GM23338 (cell line): ENCODE measurements around the gene NID2. TPM values are rescaled to one million over a fixed set of nuclear protein-coding genes. Genes with fewer than 3 reads are reported as not detected.

ENCODE experiments used
- ATAC-seq: fragments of 200-7000 bp; cut with Tn5 transposase; 3 replicates; pipeline ENCODE4 v1.9.1; 2020
- DNase-seq: peaks from one replicate; pipeline ENCODE4 v3.0.0-alpha.2; 2015; ENCODE audit warnings: low spot score
- H2AFZ ChIP-seq: fragments of 200-600 bp; sonication (generic); 2 replicates; pipeline ENCODE4 v1.8.0; 2016; ENCODE audit warnings: antibody characterized with exemption, mild to moderate bottlenecking, moderate library complexity
- H3F3A ChIP-seq: fragments of 200-600 bp; sonication (generic); replicated peaks from 2 replicates; pipeline ENCODE4 v1.8.0; 2017; ENCODE audit warnings: antibody characterized with exemption, mixed run types, low read depth
- H3K27ac ChIP-seq: fragments of 200-600 bp; sonication (generic); 2 replicates; pipeline ENCODE4 v1.6.1; 2016; ENCODE audit warnings: low read depth
- H3K27me3 ChIP-seq: fragments of 200-600 bp; sonication (generic); 2 replicates; pipeline ENCODE4 v1.8.0; 2016; ENCODE audit warnings: mild to moderate bottlenecking, mixed run types, moderate library complexity; ENCODE audit not compliant: insufficient read depth
- H3K36me3 ChIP-seq: fragments of 200-600 bp; sonication (generic); 2 replicates; pipeline ENCODE4 v1.8.0; 2016; ENCODE audit warnings: mild to moderate bottlenecking; ENCODE audit not compliant: insufficient read depth
- H3K4me1 ChIP-seq: fragments of 200-600 bp; sonication (generic); 2 replicates; pipeline ENCODE4 v1.8.0; 2016; ENCODE audit warnings: mild to moderate bottlenecking, moderate library complexity; ENCODE audit not compliant: insufficient read depth
- H3K4me2 ChIP-seq: fragments of 200-600 bp; sonication (generic); 2 replicates; pipeline ENCODE4 v1.7.1; 2017; ENCODE audit warnings: mixed run types
- H3K4me3 ChIP-seq: fragments of 200-600 bp; sonication (generic); 2 replicates; pipeline ENCODE4 v1.6.1; 2016; ENCODE audit warnings: mixed run types
- H3K79me2 ChIP-seq: fragments of 200-600 bp; sonication (generic); replicated peaks from 2 replicates; pipeline ENCODE4 v1.8.0; 2017; ENCODE audit warnings: mild to moderate bottlenecking; ENCODE audit not compliant: insufficient read depth
- H3K9me2 ChIP-seq: fragments of 200-600 bp; sonication (generic); 2 replicates; pipeline ENCODE4 v1.8.0; 2017; ENCODE audit not compliant: insufficient read depth
- H4K20me1 ChIP-seq: fragments of 200-600 bp; sonication (generic); replicated peaks from 2 replicates; pipeline ENCODE4 v1.8.0; 2017; ENCODE audit warnings: mild to moderate bottlenecking; ENCODE audit not compliant: insufficient read depth
- H3K27ac Mint-ChIP-seq: 2 replicates; pipeline ENCODE4 v1.8.0; 2020; ENCODE audit warnings: inconsistent platforms, mild to moderate bottlenecking, moderate library complexity, mixed read lengths
- H3K27me3 Mint-ChIP-seq: 3 replicates; pipeline ENCODE4 v1.8.0; 2022; ENCODE audit warnings: low read depth, mild to moderate bottlenecking, moderate library complexity, mixed read lengths, inconsistent platforms; ENCODE audit not compliant: insufficient read depth, poor library complexity
- H3K36me3 Mint-ChIP-seq: 3 replicates; pipeline ENCODE4 v1.8.0; 2021; ENCODE audit warnings: low read depth, mild to moderate bottlenecking, inconsistent platforms, moderate library complexity, mixed read lengths
- H3K4me1 Mint-ChIP-seq: 3 replicates; pipeline ENCODE4 v1.8.0; 2020; ENCODE audit warnings: mild to moderate bottlenecking, inconsistent platforms, mixed read lengths
- H3K4me3 Mint-ChIP-seq: 3 replicates; pipeline ENCODE4 v1.8.0; 2021; ENCODE audit warnings: moderate library complexity, mild to moderate bottlenecking, inconsistent platforms, mixed read lengths
- H3K9me3 Mint-ChIP-seq: 3 replicates; pipeline ENCODE4 v1.8.0; 2020; ENCODE audit warnings: moderate library complexity, mild to moderate bottlenecking, inconsistent platforms, mixed read lengths
- CREB1 ChIP-seq: fragments of 250-450 bp; sonication (Bioruptor Pico); IDR thresholded peaks from 2 replicates; pipeline ENCODE4 v1.5.0; 2020; ENCODE audit warnings: low read depth, mild to moderate bottlenecking, moderate library complexity
- CTCF ChIP-seq, 2 experiments: fragments of 200-600 bp in 1 of 2; sonication (generic) in 1 of 2; conservative IDR thresholded peaks; 2 replicates each; pipeline versions ENCODE4 v1.5.1 to v1.6.1; 2016 to 2017; ENCODE audit warnings: antibody characterized with exemption in 2 of 2, low read depth in 2 of 2, mild to moderate bottlenecking in 2 of 2, moderate library complexity in 1 of 2
- ETS1 ChIP-seq: IDR thresholded peaks from 2 replicates; pipeline ENCODE4 v1.6.1; 2016; ENCODE audit warnings: antibody characterized with exemption
- EZH2 ChIP-seq: fragments of 200-600 bp; sonication (generic); IDR thresholded peaks from one replicate; pipeline ENCODE4 v1.8.0; 2017; ENCODE audit warnings: antibody characterized with exemption, mild to moderate bottlenecking, low read depth; ENCODE audit not compliant: unreplicated experiment
- EZH2phosphoT487 ChIP-seq: fragments of 200-600 bp; sonication (generic); IDR thresholded peaks from one replicate; pipeline ENCODE4 v1.8.1; 2018; ENCODE audit warnings: antibody characterized with exemption; ENCODE audit not compliant: unreplicated experiment
- JUNB ChIP-seq: IDR thresholded peaks from one replicate; pipeline ENCODE4 v1.6.1; 2016; ENCODE audit warnings: antibody characterized with exemption; ENCODE audit not compliant: unreplicated experiment
- POLR2AphosphoS5 ChIP-seq: IDR thresholded peaks from 2 replicates; pipeline ENCODE4 v1.6.1; 2016; ENCODE audit warnings: antibody characterized with exemption, low read depth
- STAT1 ChIP-seq: IDR thresholded peaks from one replicate; pipeline ENCODE4 v1.6.1; 2016; ENCODE audit warnings: antibody characterized with exemption; ENCODE audit not compliant: unreplicated experiment
- ZNF114 ChIP-seq: fragments of 250-450 bp; sonication (Bioruptor Pico); IDR thresholded peaks from 2 replicates; pipeline ENCODE4 v1.5.0; 2020; ENCODE audit warnings: mild to moderate bottlenecking, moderate library complexity
- ZNF331 ChIP-seq: fragments of 250-450 bp; sonication (Bioruptor Pico); IDR thresholded peaks from 2 replicates; pipeline ENCODE4 v1.5.0; 2020; ENCODE audit warnings: low read depth, mild to moderate bottlenecking, moderate library complexity
- polyA plus RNA-seq: library from polyadenylated mRNA; unstranded; fragments of >200 nt; fragmentation: Nextera tagmentation; extraction: Ambion mirVana; gene quantifications from 2 replicates; pipeline ENCODE4 v1.2.1, GENCODE V29; 2016
- total RNA-seq: library from RNA; depleted of rRNA; stranded (reverse); fragments of >200 nt; shearing (Covaris generic); gene quantifications from 2 replicates; pipeline ENCODE4 v1.2.3, GENCODE V29; 2014

NID2 gene
- total and polyA plus RNA-seq, 2 experiments from 2014 or later, result 4.3 to 10.4 TPM

DNA sequence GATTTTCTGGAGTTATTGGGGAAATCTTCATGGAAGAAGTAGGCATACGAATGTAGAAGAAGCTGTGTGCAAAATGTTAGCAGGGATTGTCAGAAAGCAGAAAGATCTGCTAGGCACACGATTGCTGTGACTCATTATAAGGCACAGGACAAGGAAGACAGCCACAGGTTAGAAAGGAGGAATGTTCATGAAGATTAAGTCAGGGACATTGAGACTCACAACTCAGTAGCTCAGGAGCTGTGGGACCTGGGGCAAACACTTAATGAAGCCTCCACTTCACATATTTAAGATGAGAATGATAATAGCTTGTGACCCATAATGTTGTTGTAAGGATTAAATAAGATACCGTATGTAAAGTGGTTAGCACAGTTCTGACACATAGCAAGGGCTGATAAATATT lies 106.1 kb downstream of the NID2 start (continued):
- TF ChIP-seq CTCF (conservative IDR thresholded peaks at IDR 0.05; ENCODE audit: low read depth in 2 of 2) (no peak), JUNB (no peak), STAT1 (no peak)

DNA sequence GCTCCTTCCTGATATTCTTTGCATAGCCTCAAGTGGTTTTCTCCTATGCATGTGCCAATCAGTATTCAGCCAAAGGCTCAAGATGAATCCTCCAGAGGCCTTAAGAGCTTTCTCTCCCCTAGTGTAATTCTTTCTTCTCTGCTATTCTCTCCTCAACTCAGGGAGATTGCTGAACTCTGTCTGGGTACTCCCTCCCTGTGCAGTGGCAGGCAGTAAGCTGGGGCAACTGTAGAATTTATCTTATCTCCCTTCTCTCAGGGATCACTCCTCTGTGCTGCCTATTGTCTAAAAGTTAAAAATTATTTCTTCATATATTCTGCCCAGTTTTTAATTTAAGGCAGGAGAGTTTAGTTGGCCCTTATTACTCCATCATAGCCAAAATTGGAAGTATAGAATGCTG lies 108.0 kb downstream of the NID2 start:
- Histone ChIP-seq H3K27me3 (no peaks in the 10 kb centered on the region), H3K27ac (no peak overlapping the region), H3K79me2 (no peaks in the 10 kb centered on the region), H3K4me3 (no peak overlapping the region), H3K36me3 (no peaks in the 10 kb centered on the region), H3K4me2 (no peak overlapping the region), H4K20me1 (no peaks in the 10 kb centered on the region), H3K9me2 (no peaks in the 10 kb centered on the region), H3F3A (no peaks in the 10 kb centered on the region), H2AFZ (no peak overlapping the region), H3K4me1 (no peaks in the 10 kb centered on the region)
- Mint-ChIP-seq H3K27ac (no peak overlapping the region), H3K9me3 (peaks cover 27% of the 10 kb centered on the region), H3K4me3 (no peak overlapping the region), H3K27me3 (peaks cover 3% of the 10 kb centered on the region), H3K4me1 (peaks cover 5% of the 10 kb centered on the region), H3K36me3 (peaks cover 29% of the 10 kb centered on the region)
- TF ChIP-seq EZH2 (no peak), ZNF331 (CRISPR knock-in tag) (no peak), POLR2AphosphoS5 (no peak)
- DNase-seq, result no peak
- ATAC-seq, result no peak

GRCh38 chr14:51959928-51960327 lies 108.9 kb downstream of the NID2 start:
- Histone ChIP-seq H3K4me1 (no peaks in the 10 kb centered on the region), H3K9me2 (no peaks in the 10 kb centered on the region), H3K79me2 (no peaks in the 10 kb centered on the region), H3K4me2 (no peak overlapping the region), H3K36me3 (no peaks in the 10 kb centered on the region), H4K20me1 (no peaks in the 10 kb centered on the region), H3K27me3 (no peaks in the 10 kb centered on the region), H3K4me3 (no peak overlapping the region), H2AFZ (no peak overlapping the region), H3K27ac (no peak overlapping the region), H3F3A (no peaks in the 10 kb centered on the region)
- no peak for ATAC-seq
- no peak overlapping the region for H3K27ac Mint-ChIP-seq
- no peak overlapping the region for H3K4me3 Mint-ChIP-seq
- no peak for DNase-seq
- TF ChIP-seq CTCF (conservative IDR thresholded peaks at IDR 0.05; ENCODE audit: low read depth in 2 of 2), result no peak
- no peak for TF ChIP-seq ETS1
- no peak for TF ChIP-seq CREB1 (CRISPR knock-in tag)
- no peak for TF ChIP-seq EZH2phosphoT487
- no peak for TF ChIP-seq ZNF114 (CRISPR knock-in tag)
- no peak for TF ChIP-seq POLR2AphosphoS5
- H3K9me3 Mint-ChIP-seq, result peaks cover 27% of the 10 kb centered on the region
- H3K4me1 Mint-ChIP-seq, result peaks cover 5% of the 10 kb centered on the region
- H3K36me3 Mint-ChIP-seq, result peaks cover 29% of the 10 kb centered on the region
- H3K27me3 Mint-ChIP-seq, result peaks cover 3% of the 10 kb centered on the region
